ENCODE data around the gene TXNRD2. TPM values are rescaled to one million over a fixed set of nuclear protein-coding genes. Genes with fewer than 3 reads are reported as not detected.

The TXNRD2 gene
- total RNA-seq, 1 experiment from 2014 or later: 22.9 TPM

GRCh38 chr22:19896665-19897355 lies 44.8 kb downstream of the TXNRD2 start:
- H3K4me1 ChIP-seq (ENCODE audit: insufficient read depth, low read length): no peaks in the 10 kb centered on the region
- no peak overlapping the region for H3K56ac ChIP-seq (ENCODE audit: insufficient read length, low read depth, low read length)
- H4K20me1 ChIP-seq (ENCODE audit: control insufficient read depth, insufficient read depth, insufficient read length): no peaks in the 10 kb centered on the region
- H4K8ac ChIP-seq (replicated peaks; ENCODE audit: insufficient read length, low read depth, low read length): no peak overlapping the region
- no peaks in the 10 kb centered on the region for H3K9me3 ChIP-seq (ENCODE audit: control insufficient read depth, low read depth, low read length)
- no peaks in the 10 kb centered on the region for H3K79me2 ChIP-seq (ENCODE audit: insufficient read depth, low read length)
- Mint-ChIP-seq H3K36me3 (ENCODE audit: insufficient read depth in 1 of 3, low read depth in 3 of 3) (peaks cover 2 to 7% (median 6%) of the 10 kb centered on the region in 3 experiments; a peak in 3 of 7 replicates), H3K27me3 (ENCODE audit: low read depth) (no peaks in the 10 kb centered on the region), H3K9me3 (no peaks in the 10 kb centered on the region), H3K4me1 (peaks cover 13 to 14% of the 10 kb centered on the region in 2 experiments), H3K27ac (no peak overlapping the region), H3K4me3 (no peak overlapping the region)
- no peaks in the 10 kb centered on the region for H3K23me2 ChIP-seq (ENCODE audit: insufficient read length, low read depth, low read length, poor library complexity, severe bottlenecking)
- no peak overlapping the region for H3K23ac ChIP-seq (ENCODE audit: insufficient read length, low read depth, low read length)
- no peaks in the 10 kb centered on the region for H3K79me1 ChIP-seq (ENCODE audit: insufficient read depth, low read depth, low read length, poor library complexity, severe bottlenecking)
- H4K91ac ChIP-seq (ENCODE audit: insufficient read length, low read depth, low read length): no peak overlapping the region
- WGBS (ENCODE audit: extremely low coverage, insufficient read length, low lambda C conversion rate): no CpG with 5 or more reads among the region's 15 CpGs
- H2BK120ac ChIP-seq (ENCODE audit: low read depth, low read length, poor library complexity, severe bottlenecking): no peak overlapping the region
- no peak for DNase-seq
- no peak overlapping the region for H3K14ac ChIP-seq (ENCODE audit: insufficient read depth, low read length)
- no peak overlapping the region for H3K4me2 ChIP-seq (ENCODE audit: insufficient read depth, insufficient read length, low read length)
- H3K27me3 ChIP-seq (ENCODE audit: insufficient read depth, low read length): no peaks in the 10 kb centered on the region
- no peak overlapping the region for H2AFZ ChIP-seq (ENCODE audit: low read length)
- H3K4ac ChIP-seq (ENCODE audit: low read depth, low read length): no peak overlapping the region
- TF ChIP-seq, protein P1, sequence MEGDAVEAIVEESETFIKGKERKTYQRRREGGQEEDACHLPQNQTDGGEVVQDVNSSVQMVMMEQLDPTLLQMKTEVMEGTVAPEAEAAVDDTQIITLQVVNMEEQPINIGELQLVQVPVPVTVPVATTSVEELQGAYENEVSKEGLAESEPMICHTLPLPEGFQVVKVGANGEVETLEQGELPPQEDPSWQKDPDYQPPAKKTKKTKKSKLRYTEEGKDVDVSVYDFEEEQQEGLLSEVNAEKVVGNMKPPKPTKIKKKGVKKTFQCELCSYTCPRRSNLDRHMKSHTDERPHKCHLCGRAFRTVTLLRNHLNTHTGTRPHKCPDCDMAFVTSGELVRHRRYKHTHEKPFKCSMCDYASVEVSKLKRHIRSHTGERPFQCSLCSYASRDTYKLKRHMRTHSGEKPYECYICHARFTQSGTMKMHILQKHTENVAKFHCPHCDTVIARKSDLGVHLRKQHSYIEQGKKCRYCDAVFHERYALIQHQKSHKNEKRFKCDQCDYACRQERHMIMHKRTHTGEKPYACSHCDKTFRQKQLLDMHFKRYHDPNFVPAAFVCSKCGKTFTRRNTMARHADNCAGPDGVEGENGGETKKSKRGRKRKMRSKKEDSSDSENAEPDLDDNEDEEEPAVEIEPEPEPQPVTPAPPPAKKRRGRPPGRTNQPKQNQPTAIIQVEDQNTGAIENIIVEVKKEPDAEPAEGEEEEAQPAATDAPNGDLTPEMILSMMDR (conservative IDR thresholded peaks at IDR 0.05): no peak
- H4K5ac ChIP-seq (ENCODE audit: insufficient read length, low read depth, low read length): no peak overlapping the region
- H2BK15ac ChIP-seq (ENCODE audit: low read depth, low read length): no peak overlapping the region
- no peak overlapping the region for H3K27ac ChIP-seq (ENCODE audit: insufficient read length, low read depth, low read length)
- H2AK5ac ChIP-seq (ENCODE audit: insufficient read length, low read length): no peak overlapping the region
- H2BK20ac ChIP-seq (ENCODE audit: low read depth, low read length, poor library complexity, severe bottlenecking): no peak overlapping the region
- H3K18ac ChIP-seq (ENCODE audit: insufficient read length, low read depth, low read length): no peak overlapping the region
- no peak overlapping the region for H2BK5ac ChIP-seq (ENCODE audit: insufficient read length, low read length)
- H3K9ac ChIP-seq (ENCODE audit: extremely low read depth, insufficient read length, low read length): no peak overlapping the region
- no peak overlapping the region for H2BK12ac ChIP-seq (ENCODE audit: insufficient read length, low read depth, low read length)
- no peak overlapping the region for H3T11ph ChIP-seq (ENCODE audit: low read length)
